H1 (cell line): Measurements from ENCODE around the gene CDK16. TPM values are rescaled to one million over a fixed set of nuclear protein-coding genes. Genes with fewer than 3 reads are reported as not detected.

ENCODE experiments used
- CTCF ChIA-PET: fragments of 300-600 bp; sonication (Branson Sonifier 250); formaldehyde crosslinking; loops from one replicate; lab custom pipeline; 2021; ENCODE audit not compliant: partially characterized antibody; lab: Charles Lee
- POLR2A ChIA-PET: fragments of 300-600 bp; sonication (Branson Sonifier 250); formaldehyde crosslinking; loops from one replicate; lab custom pipeline; 2021; ENCODE audit warnings: inconsistent platforms; ENCODE audit not compliant: partially characterized antibody; lab: Charles Lee
- DNase-seq, 2 experiments: peaks; one replicate each; pipeline versions ENCODE4 v3.0.0 to v3.0.0-alpha.2; 2010 to 2022; ENCODE audit warnings: low spot score in 2 of 2, low read depth in 1 of 2, mixed read lengths in 1 of 2
- FAIRE-seq: peaks from 2 replicates; lab custom pipeline; 2011; peaks lifted over from hg19 to GRCh38; lab: Jason Lieb, UNC
- H2AFZ ChIP-seq: 2 replicates; pipeline ENCODE4 v1.8.1; 2012; ENCODE audit warnings: low read length, inconsistent platforms
- H2AK5ac ChIP-seq: 2 replicates; pipeline ENCODE4 v1.6.1; 2013; ENCODE audit warnings: low read depth, low read length
- H2BK120ac ChIP-seq: replicated peaks from 2 replicates; pipeline ENCODE3; 2013; ENCODE audit warnings: low read depth, low read length, inconsistent platforms
- H2BK12ac ChIP-seq: 2 replicates; pipeline ENCODE4 v1.6.1; 2013; ENCODE audit warnings: low read depth, low read length
- H2BK15ac ChIP-seq: 2 replicates; pipeline ENCODE4 v1.6.1; 2013; ENCODE audit warnings: low read length
- H2BK20ac ChIP-seq: 2 replicates; pipeline ENCODE4 v1.6.1; 2013; ENCODE audit warnings: low read length
- H2BK5ac ChIP-seq: 2 replicates; pipeline ENCODE4 v1.6.1; 2013; ENCODE audit warnings: low read depth, low read length
- H3K14ac ChIP-seq: 2 replicates; pipeline ENCODE4 v1.6.1; 2013; ENCODE audit warnings: inconsistent platforms; ENCODE audit not compliant: insufficient read length
- H3K18ac ChIP-seq: 2 replicates; pipeline ENCODE4 v1.6.1; 2013; ENCODE audit warnings: low read length; ENCODE audit errors: extremely low read depth
- H3K23ac ChIP-seq: 2 replicates; pipeline ENCODE4 v1.6.1; 2013; ENCODE audit warnings: inconsistent platforms; ENCODE audit not compliant: insufficient read length
- H3K23me2 ChIP-seq: 2 replicates; pipeline ENCODE4 v1.6.1; 2013; ENCODE audit warnings: low read depth, low read length
- H3K27ac ChIP-seq: 2 replicates; pipeline ENCODE4 v1.6.1; 2011; ENCODE audit warnings: low read depth, low read length, inconsistent platforms
- H3K27me3 ChIP-seq, 4 experiments: replicated peaks in 1 of 4; 1 replicate in 1 of 4; 2 replicates in 3 of 4; pipeline versions ENCODE4 v1.6.1 to v1.8.1; 2011 to 2013; ENCODE audit warnings: low read length in 3 of 4, mild to moderate bottlenecking in 3 of 4, inconsistent platforms in 2 of 4, mixed read lengths in 2 of 4, moderate library complexity in 1 of 4; ENCODE audit not compliant: control insufficient read depth in 3 of 4, insufficient read depth in 3 of 4; ENCODE audit errors: extremely low read depth in 1 of 4
- H3K36me3 ChIP-seq, 4 experiments: 2 replicates each; pipeline versions ENCODE4 v1.6.1 to v1.8.1; 2011 to 2013; ENCODE audit warnings: mild to moderate bottlenecking in 4 of 4, low read length in 3 of 4, moderate library complexity in 2 of 4, control low read depth in 1 of 4, inconsistent platforms in 1 of 4; ENCODE audit not compliant: insufficient read depth in 4 of 4, control insufficient read depth in 2 of 4
- H3K4ac ChIP-seq: replicated peaks from 2 replicates; pipeline ENCODE3; 2013; ENCODE audit warnings: low read length, low read depth, mixed read lengths, inconsistent platforms; ENCODE audit not compliant: insufficient read length
- H3K4me1 ChIP-seq, 4 experiments: replicated peaks in 1 of 4; 1 replicate in 1 of 4; 2 replicates in 3 of 4; pipeline versions ENCODE4 v1.6.1 to v1.8.1; 2011 to 2013; ENCODE audit warnings: low read length in 3 of 4, inconsistent platforms in 2 of 4, mixed read lengths in 1 of 4; ENCODE audit not compliant: insufficient read depth in 4 of 4, control insufficient read depth in 3 of 4
- H3K4me2 ChIP-seq, 2 experiments: 2 replicates each; pipeline versions ENCODE4 v1.6.1 to v1.8.1; 2011 to 2013; ENCODE audit warnings: low read depth in 2 of 2, low read length in 2 of 2, control low read depth in 1 of 2, inconsistent platforms in 1 of 2, mild to moderate bottlenecking in 1 of 2; ENCODE audit not compliant: insufficient read depth in 1 of 2
- H3K4me3 ChIP-seq, 4 experiments: fragments of 200-600, 300-600 bp in 1 of 4; sonication (generic), shearing (Covaris generic), sonication (Bioruptor Twin) in 1 of 4; 2 replicates each; pipeline versions ENCODE4 v1.5.1 to v1.8.1; 2011 to 2016; ENCODE audit warnings: low read length in 4 of 4, low read depth in 3 of 4, control low read depth in 2 of 4, inconsistent platforms in 2 of 4, mild to moderate bottlenecking in 2 of 4, mixed read lengths in 1 of 4, moderate library complexity in 1 of 4; ENCODE audit not compliant: insufficient read depth in 2 of 4; ENCODE audit errors: extremely low read depth in 1 of 4
- H3K56ac ChIP-seq: replicated peaks from 2 replicates; pipeline ENCODE3; 2013; ENCODE audit warnings: low read depth, mild to moderate bottlenecking, mixed read lengths, low read length, inconsistent platforms; ENCODE audit not compliant: insufficient read length
- H3K79me1 ChIP-seq: 2 replicates; pipeline ENCODE4 v1.6.1; 2013; ENCODE audit warnings: low read depth, low read length, control low read depth
- H3K79me2 ChIP-seq, 2 experiments: 2 replicates each; pipeline versions ENCODE4 v1.6.1 to v1.8.1; 2012 to 2013; ENCODE audit warnings: low read length in 2 of 2, mild to moderate bottlenecking in 2 of 2, inconsistent platforms in 1 of 2; ENCODE audit not compliant: insufficient read depth in 2 of 2, control insufficient read depth in 1 of 2
- H3K9ac ChIP-seq, 4 experiments: replicated peaks in 1 of 4; 1 replicate in 1 of 4; 2 replicates in 3 of 4; pipeline versions ENCODE4 v1.6.1 to v1.8.1; 2011 to 2013; ENCODE audit warnings: low read depth in 3 of 4, low read length in 3 of 4, control low read depth in 2 of 4, mild to moderate bottlenecking in 2 of 4, moderate library complexity in 2 of 4, inconsistent platforms in 1 of 4; ENCODE audit errors: extremely low read depth in 1 of 4
- H3K9me3 ChIP-seq, 2 experiments: 2 replicates each; pipeline versions ENCODE4 v1.6.1 to v1.8.1; 2012 to 2013; ENCODE audit warnings: mild to moderate bottlenecking in 2 of 2, moderate library complexity in 2 of 2, control low read depth in 1 of 2, inconsistent platforms in 1 of 2, low read depth in 1 of 2, low read length in 1 of 2, mixed read lengths in 1 of 2; ENCODE audit not compliant: insufficient read depth in 2 of 2
- H4K20me1 ChIP-seq, 2 experiments: replicated peaks in 1 of 2; 2 replicates each; pipeline versions ENCODE3 to v1.8.1; 2011 to 2013; ENCODE audit warnings: inconsistent platforms in 2 of 2, low read length in 2 of 2, mild to moderate bottlenecking in 1 of 2; ENCODE audit not compliant: insufficient read depth in 2 of 2, control insufficient read depth in 1 of 2
- H4K5ac ChIP-seq: 2 replicates; pipeline ENCODE4 v1.6.1; 2013; ENCODE audit warnings: low read length, low read depth, mixed read lengths, inconsistent platforms; ENCODE audit not compliant: insufficient read length
- H4K8ac ChIP-seq: 2 replicates; pipeline ENCODE4 v1.8.0; 2013; ENCODE audit warnings: mild to moderate bottlenecking, moderate library complexity, low read length, inconsistent platforms; ENCODE audit not compliant: insufficient read depth; ENCODE audit errors: extremely low read depth
- H4K91ac ChIP-seq: replicated peaks from 2 replicates; pipeline ENCODE3; 2013; ENCODE audit warnings: low read length, mixed read lengths, inconsistent platforms; ENCODE audit not compliant: insufficient read length
- BRCA1 ChIP-seq: IDR thresholded peaks from 2 replicates; pipeline ENCODE4 v1.6.1; 2012; ENCODE audit warnings: low read depth, low read length, improper control_type of control experiment
- EZH2 ChIP-seq: fragments of 200-600 bp; sonication (generic); IDR thresholded peaks from 2 replicates; pipeline ENCODE4 v1.7.1; 2012; ENCODE audit warnings: low read depth, mild to moderate bottlenecking, moderate library complexity, low read length, inconsistent platforms; ENCODE audit not compliant: severe bottlenecking
- FOSL1 ChIP-seq: IDR thresholded peaks from 2 replicates; pipeline ENCODE4 v1.6.1; 2011; ENCODE audit warnings: mild to moderate bottlenecking, low read depth, low read length, moderate library complexity; ENCODE audit not compliant: insufficient read depth
- SIX5 ChIP-seq: IDR thresholded peaks from 2 replicates; pipeline ENCODE4 v1.6.1; 2011; ENCODE audit warnings: mild to moderate bottlenecking, low read depth, low read length
- TAF1 ChIP-seq: IDR thresholded peaks from 2 replicates; pipeline ENCODE4 v1.6.1; 2011; ENCODE audit warnings: mild to moderate bottlenecking, low read depth, low read length
- WGBS, 2 experiments: shearing (Covaris generic) in 1 of 2; methylation state at CpG; one replicate each; pipeline versions ENCODE4 v1.1.6 to v1.1.7; 2013 to 2015; ENCODE audit warnings: low lambda C conversion rate in 2 of 2, mixed read lengths in 2 of 2, inconsistent platforms in 1 of 2, low coverage in 1 of 2, missing lambda C conversion rate in 1 of 2; ENCODE audit not compliant: insufficient replicate concordance in 2 of 2, insufficient coverage in 1 of 2, insufficient read length in 1 of 2; ENCODE audit errors: extremely low coverage in 1 of 2, missing lambda C conversion rate in 1 of 2; 5-methylcytosine and 5-hydroxymethylcytosine counted together
- polyA plus RNA-seq, 7 experiments: library from polyadenylated mRNA; depleted of rRNA in 3 of 7; stranded (reverse) in 5 of 7; unstranded in 2 of 7; fragments of >200 nt in 5 of 7; fragments of 200-250 nt in 2 of 7; gene quantifications; 1 replicate in 5 of 7; 2 replicates in 1 of 7; 4 replicates in 1 of 7; pipeline versions ENCODE4 v1.2.1 to v1.2.3, GENCODE V29; 2011 to 2013; ENCODE audit warnings: missing spikeins in 2 of 7, mixed read lengths in 2 of 7
- total RNA-seq: library from RNA; stranded (reverse); fragmentation: NEBNext Ultra II Directional; extraction: Animal tissue kit (Norgen Biotek cat#: 25700); gene quantifications from 2 replicates; pipeline ENCODE4 v1.2.1, GENCODE V29; 2021
- TF ChIP-seq, protein P1 (sequence below), 3 experiments: IDR thresholded peaks; 1 replicate in 2 of 3; 2 replicates in 1 of 3; pipeline versions ENCODE4 v1.5.1 to v1.6.1; 2011; ENCODE audit warnings: low read length in 3 of 3, mild to moderate bottlenecking in 3 of 3, inconsistent platforms in 2 of 3, low read depth in 1 of 3, moderate library complexity in 1 of 3; ENCODE audit not compliant: insufficient read depth in 1 of 3; ENCODE audit errors: control extremely low read depth in 1 of 3
- TF ChIP-seq, protein P2 (sequence below): IDR thresholded peaks from 2 replicates; pipeline ENCODE4 v1.6.1; 2011; ENCODE audit warnings: low read depth, mild to moderate bottlenecking, low read length; ENCODE audit not compliant: insufficient read depth
- TF ChIP-seq, protein P3 (sequence below): IDR thresholded peaks from 2 replicates; pipeline ENCODE4 v1.6.1; 2011; ENCODE audit warnings: low read length, improper control_type of control experiment

The CDK16 gene
- total and polyA plus RNA-seq, 2 of the 8 experiments (the other 6 are each of a cell fraction or from before 2014, with no cell fraction given) = 124 to 204 TPM

DNA sequence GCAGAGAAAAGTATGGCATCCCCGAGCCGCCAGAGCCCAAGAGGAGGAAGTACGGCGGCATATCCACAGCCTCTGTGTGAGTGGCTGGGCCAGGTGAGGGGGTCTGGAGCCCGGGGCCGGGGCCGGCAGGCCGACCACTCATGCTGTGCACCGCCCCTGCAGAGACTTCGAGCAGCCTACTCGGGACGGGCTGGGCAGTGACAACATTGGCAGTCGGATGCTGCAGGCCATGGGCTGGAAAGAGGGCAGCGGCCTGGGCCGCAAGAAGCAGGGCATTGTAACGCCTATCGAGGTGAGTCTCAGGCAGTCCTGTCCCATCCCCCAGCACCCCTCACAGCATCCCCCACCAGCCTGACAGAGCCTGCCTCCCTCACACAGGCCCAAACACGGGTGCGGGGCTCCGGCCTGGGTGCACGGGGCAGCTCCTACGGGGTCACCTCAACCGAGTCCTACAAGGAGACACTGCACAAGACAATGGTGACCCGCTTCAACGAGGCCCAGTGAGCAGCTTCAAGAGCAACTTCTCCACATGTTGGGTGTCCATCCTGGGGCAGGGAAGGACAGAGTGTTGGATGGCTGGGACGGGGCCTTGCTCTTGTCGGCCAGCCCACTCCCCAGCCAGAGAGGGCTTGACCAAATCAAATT is 32.3 kb upstream of the CDK16 start:
- CTCF ChIA-PET = no interaction called here
- Histone ChIP-seq H3K27me3 (no peaks in the 10 kb centered on the region), H2AK5ac (no peak overlapping the region), H3K79me2 (no peaks in the 10 kb centered on the region), H3K56ac (no peak overlapping the region), H4K5ac (no peak overlapping the region), H2BK20ac (no peak overlapping the region), H3K14ac (no peak overlapping the region), H2BK12ac (no peak overlapping the region), H2BK5ac (no peak overlapping the region), H3K27ac (no peak overlapping the region; the same call in 1 of the 2 replicates), H3K23me2 (peaks cover 2% of the 10 kb centered on the region; the same call in 1 of the 2 replicates), H3K9me3 (no peaks in the 10 kb centered on the region), H4K91ac (no peak overlapping the region), H3K4ac (no peak overlapping the region), H3K4me3 (no peak overlapping the region), H3K18ac (no peak overlapping the region), H3K4me2 (no peak overlapping the region), H3K4me1 (peaks cover 0 to 4% (median 0%) of the 10 kb centered on the region in 4 experiments; a peak in 3 of 7 replicates), H3K36me3 (peaks cover 2 to 31% (median 17%) of the 10 kb centered on the region in 4 experiments; a peak in 6 of 8 replicates), H3K79me1 (no peaks in the 10 kb centered on the region), H4K8ac (no peak overlapping the region), H3K23ac (no peak overlapping the region), H2AFZ (no peak overlapping the region), H2BK120ac (no peak overlapping the region), H4K20me1 (peaks cover 0 to 2% of the 10 kb centered on the region in 2 experiments), H3K9ac (no peak overlapping the region), H2BK15ac (no peak overlapping the region)
- POLR2A ChIA-PET = interaction anchor here (1.2 to 2.6 kb wide), 2 partner anchors 14 to 31 kb away, joined by 4 to 9 read pairs; no protein-coding TSS in a partner anchor
- no peak for FAIRE-seq
- 93% methylated on average over 11 of the region's 27 CpGs; no CpG with 5 or more reads in 1 of the 2 experiments for WGBS, 2 experiments
- DNase-seq = no peak
- TF ChIP-seq, protein P1, sequence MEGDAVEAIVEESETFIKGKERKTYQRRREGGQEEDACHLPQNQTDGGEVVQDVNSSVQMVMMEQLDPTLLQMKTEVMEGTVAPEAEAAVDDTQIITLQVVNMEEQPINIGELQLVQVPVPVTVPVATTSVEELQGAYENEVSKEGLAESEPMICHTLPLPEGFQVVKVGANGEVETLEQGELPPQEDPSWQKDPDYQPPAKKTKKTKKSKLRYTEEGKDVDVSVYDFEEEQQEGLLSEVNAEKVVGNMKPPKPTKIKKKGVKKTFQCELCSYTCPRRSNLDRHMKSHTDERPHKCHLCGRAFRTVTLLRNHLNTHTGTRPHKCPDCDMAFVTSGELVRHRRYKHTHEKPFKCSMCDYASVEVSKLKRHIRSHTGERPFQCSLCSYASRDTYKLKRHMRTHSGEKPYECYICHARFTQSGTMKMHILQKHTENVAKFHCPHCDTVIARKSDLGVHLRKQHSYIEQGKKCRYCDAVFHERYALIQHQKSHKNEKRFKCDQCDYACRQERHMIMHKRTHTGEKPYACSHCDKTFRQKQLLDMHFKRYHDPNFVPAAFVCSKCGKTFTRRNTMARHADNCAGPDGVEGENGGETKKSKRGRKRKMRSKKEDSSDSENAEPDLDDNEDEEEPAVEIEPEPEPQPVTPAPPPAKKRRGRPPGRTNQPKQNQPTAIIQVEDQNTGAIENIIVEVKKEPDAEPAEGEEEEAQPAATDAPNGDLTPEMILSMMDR (IDR thresholded peaks at IDR 0.05; ENCODE audit: control extremely low read depth in 1 of 3, insufficient read depth in 1 of 3, low read depth in 1 of 3, low read length in 3 of 3) = no peak
- TF ChIP-seq EZH2 (no peak), FOSL1 (no peak), BRCA1 (no peak), SIX5 (no peak), TAF1 (no peak)
- TF ChIP-seq, protein P2, sequence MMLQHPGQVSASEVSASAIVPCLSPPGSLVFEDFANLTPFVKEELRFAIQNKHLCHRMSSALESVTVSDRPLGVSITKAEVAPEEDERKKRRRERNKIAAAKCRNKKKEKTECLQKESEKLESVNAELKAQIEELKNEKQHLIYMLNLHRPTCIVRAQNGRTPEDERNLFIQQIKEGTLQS = no peak
- TF ChIP-seq, protein P3, sequence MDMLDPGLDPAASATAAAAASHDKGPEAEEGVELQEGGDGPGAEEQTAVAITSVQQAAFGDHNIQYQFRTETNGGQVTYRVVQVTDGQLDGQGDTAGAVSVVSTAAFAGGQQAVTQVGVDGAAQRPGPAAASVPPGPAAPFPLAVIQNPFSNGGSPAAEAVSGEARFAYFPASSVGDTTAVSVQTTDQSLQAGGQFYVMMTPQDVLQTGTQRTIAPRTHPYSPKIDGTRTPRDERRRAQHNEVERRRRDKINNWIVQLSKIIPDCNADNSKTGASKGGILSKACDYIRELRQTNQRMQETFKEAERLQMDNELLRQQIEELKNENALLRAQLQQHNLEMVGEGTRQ = no peak
